CD4-positive, CD25-positive, alpha-beta regulatory T cell (primary cell): ENCODE measurements around the gene PTER. TPM values are rescaled to one million over a fixed set of nuclear protein-coding genes. Genes with fewer than 3 reads are reported as not detected.

Experiments used
- ATAC-seq, 2 donors: fragments of 150-1000 bp; cut with Tn5 transposase; one replicate each; pipeline ENCODE4 v1.10.0; 2021; ENCODE audit warnings: low read depth in 2 of 2, moderate number of reproducible peaks in 2 of 2, moderate library complexity in 1 of 2
- DNase-seq, 3 donors: peaks; one replicate each; pipeline versions ENCODE4 v3.0.0 to v3.0.0-alpha.2; 2012 to 2022; ENCODE audit warnings: mixed read lengths in 1 of 3
- H3K27ac ChIP-seq: one replicate; pipeline ENCODE4 v1.7.0; 2013; ENCODE audit warnings: mild to moderate bottlenecking, low read length; ENCODE audit not compliant: insufficient read depth, poor library complexity, severe bottlenecking
- H3K27me3 ChIP-seq: one replicate; pipeline ENCODE4 v1.7.0; 2013; ENCODE audit warnings: low read length; ENCODE audit not compliant: control insufficient read depth, insufficient read depth
- H3K36me3 ChIP-seq: one replicate; pipeline ENCODE4 v1.7.0; 2013; ENCODE audit warnings: mild to moderate bottlenecking, low read length, moderate library complexity; ENCODE audit not compliant: control insufficient read depth, insufficient read depth
- H3K4me1 ChIP-seq: 2 replicates; pipeline ENCODE4 v1.7.0; 2013; ENCODE audit warnings: mild to moderate bottlenecking, low read length; ENCODE audit not compliant: insufficient read depth, control insufficient read depth, poor library complexity, severe bottlenecking
- H3K4me3 ChIP-seq: one replicate; pipeline ENCODE4 v1.7.0; 2013; ENCODE audit warnings: low read depth, mild to moderate bottlenecking, low read length, moderate library complexity
- H3K9me3 ChIP-seq, 2 experiments: 1 replicate in 1 of 2; 2 replicates in 1 of 2; pipeline ENCODE4 v1.7.0; 2013; ENCODE audit warnings: low read length in 2 of 2, mild to moderate bottlenecking in 1 of 2, moderate library complexity in 1 of 2; ENCODE audit not compliant: control insufficient read depth in 2 of 2
- H3K27ac Mint-ChIP-seq, 3 donors: one replicate each; pipeline ENCODE4 v1.8.0; 2020 to 2022; ENCODE audit warnings: mild to moderate bottlenecking in 3 of 3, mixed read lengths in 3 of 3, moderate library complexity in 2 of 3
- H3K27me3 Mint-ChIP-seq: one replicate; pipeline ENCODE4 v1.8.0; 2022; ENCODE audit warnings: mild to moderate bottlenecking, mixed read lengths
- H3K36me3 Mint-ChIP-seq: one replicate; pipeline ENCODE4 v1.8.0; 2020; ENCODE audit warnings: mixed read lengths
- H3K4me1 Mint-ChIP-seq, 4 donors: one replicate each; pipeline ENCODE4 v1.8.0; 2020 to 2022; ENCODE audit warnings: mixed read lengths in 4 of 4, mild to moderate bottlenecking in 1 of 4
- H3K4me3 Mint-ChIP-seq, 4 donors: one replicate each; pipeline ENCODE4 v1.8.0; 2020 to 2022; ENCODE audit warnings: mild to moderate bottlenecking in 4 of 4, mixed read lengths in 4 of 4, moderate library complexity in 3 of 4
- H3K9me3 Mint-ChIP-seq, 7 donors: one replicate each; pipeline ENCODE4 v1.8.0; 2020 to 2022; ENCODE audit warnings: mixed read lengths in 7 of 7, mild to moderate bottlenecking in 3 of 7, moderate library complexity in 2 of 7
- polyA plus RNA-seq, 4 donors: library from polyadenylated mRNA; unstranded; fragments of 300-500 nt; fragmentation: Illumina TruSeq; gene quantifications; one replicate each; pipeline ENCODE4 v1.2.3, GENCODE V29; 2021
- total RNA-seq: library from RNA; stranded (reverse); gene quantifications from one replicate; pipeline ENCODE4 v1.2.3, GENCODE V29; 2022

Gene PTER
- total and polyA plus RNA-seq, 5 donors from 2014 or later: 17.8 to 38.4 (median 26.2) TPM

DNA sequence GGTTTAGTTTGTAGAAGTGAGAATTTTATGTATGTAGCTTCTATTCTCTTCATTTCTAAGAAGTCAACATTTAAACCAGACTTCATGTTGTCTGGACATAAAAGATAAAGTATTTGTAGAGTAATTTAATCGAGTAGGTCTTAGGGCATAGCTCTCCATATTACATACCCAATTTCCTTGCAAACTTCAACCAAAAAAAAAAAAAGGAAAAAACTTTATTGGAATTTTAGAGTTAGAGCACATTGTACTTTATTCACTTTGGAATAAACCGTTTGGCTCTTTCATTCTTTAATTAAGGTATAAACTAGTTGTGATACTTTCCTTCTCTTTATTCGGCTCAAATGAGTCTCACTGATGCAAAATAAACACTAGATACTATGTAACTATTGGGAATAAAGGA is 36.0 kb downstream of the PTER start:
- no peak for DNase-seq
- Histone ChIP-seq H3K36me3 (peaks cover 8% of the 10 kb centered on the region), H3K9me3 (no peaks in the 10 kb centered on the region), H3K27ac (no peak overlapping the region), H3K27me3 (no peaks in the 10 kb centered on the region), H3K4me3 (no peak overlapping the region), H3K4me1 (no peaks in the 10 kb centered on the region)
- H3K27me3 Mint-ChIP-seq: no peaks in the 10 kb centered on the region
- no peak for ATAC-seq
- no peak overlapping the region for H3K4me3 Mint-ChIP-seq
- peaks cover 15 to 35% (median 25%) of the 10 kb centered on the region in 4 donors for H3K4me1 Mint-ChIP-seq
- no peaks in the 10 kb centered on the region for H3K9me3 Mint-ChIP-seq
- H3K27ac Mint-ChIP-seq: no peak overlapping the region
- H3K36me3 Mint-ChIP-seq: peaks cover 24% of the 10 kb centered on the region

DNA sequence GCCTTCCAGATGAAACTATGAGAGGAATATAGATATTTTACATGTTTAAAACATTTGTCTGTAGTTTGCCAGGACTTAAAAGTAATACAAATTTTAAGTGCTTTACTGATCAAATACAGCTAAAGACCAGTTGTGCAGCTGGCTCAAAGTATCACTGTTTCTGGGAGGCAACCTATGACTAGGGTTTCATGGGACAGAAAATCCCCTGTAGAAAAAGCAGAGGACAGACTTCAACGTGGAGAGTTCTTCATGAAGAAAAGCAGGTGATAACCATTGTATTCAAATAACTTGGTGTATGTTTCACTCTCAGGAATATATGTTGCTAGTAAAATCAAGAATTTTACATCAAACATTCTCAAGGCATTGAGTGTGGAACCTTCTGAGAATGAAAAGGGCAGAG is 40.9 kb downstream of the PTER start:
- no peak for ATAC-seq
- Mint-ChIP-seq H3K4me3 (no peak overlapping the region), H3K4me1 (peaks cover 0 to 21% (median 13%) of the 10 kb centered on the region in 4 donors), H3K9me3 (no peaks in the 10 kb centered on the region), H3K27ac (no peak overlapping the region), H3K36me3 (peaks cover 8% of the 10 kb centered on the region), H3K27me3 (no peaks in the 10 kb centered on the region)
- Histone ChIP-seq H3K9me3 (no peaks in the 10 kb centered on the region), H3K27ac (no peak overlapping the region), H3K4me3 (no peak overlapping the region), H3K4me1 (no peaks in the 10 kb centered on the region), H3K36me3 (peaks cover 11% of the 10 kb centered on the region), H3K27me3 (no peaks in the 10 kb centered on the region)
- DNase-seq: no peak

DNA sequence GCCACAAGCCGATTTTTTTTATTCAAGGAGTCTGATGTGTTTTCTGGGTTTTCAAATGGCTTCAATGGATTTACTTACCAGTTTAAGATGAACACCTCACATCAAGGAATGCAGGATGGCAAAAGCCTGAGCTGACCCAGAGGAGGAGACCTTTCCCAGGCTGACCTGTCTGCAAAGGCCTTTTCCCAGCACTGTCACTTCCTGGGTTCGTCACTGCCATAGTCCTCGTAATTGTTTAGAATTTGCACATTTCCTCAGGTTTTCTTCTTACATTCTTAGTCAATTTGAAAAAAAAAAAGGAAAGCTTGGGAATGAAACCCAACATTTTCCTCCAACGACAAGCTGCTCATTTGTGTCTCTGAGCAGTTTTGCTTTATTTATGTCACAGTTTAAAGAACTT is 42.0 kb downstream of the PTER start:
- no peak for ATAC-seq
- no peak overlapping the region for H3K27ac Mint-ChIP-seq
- Histone ChIP-seq H3K27me3 (no peaks in the 10 kb centered on the region), H3K4me1 (no peaks in the 10 kb centered on the region), H3K27ac (no peak overlapping the region), H3K36me3 (peaks cover 11% of the 10 kb centered on the region), H3K4me3 (no peak overlapping the region), H3K9me3 (no peaks in the 10 kb centered on the region)
- H3K4me3 Mint-ChIP-seq: no peak overlapping the region
- H3K9me3 Mint-ChIP-seq: no peaks in the 10 kb centered on the region
- H3K4me1 Mint-ChIP-seq: peaks cover 5 to 26% (median 15%) of the 10 kb centered on the region in 4 donors
- no peak for DNase-seq
- no peaks in the 10 kb centered on the region for H3K27me3 Mint-ChIP-seq
- peaks cover 9% of the 10 kb centered on the region for H3K36me3 Mint-ChIP-seq

DNA sequence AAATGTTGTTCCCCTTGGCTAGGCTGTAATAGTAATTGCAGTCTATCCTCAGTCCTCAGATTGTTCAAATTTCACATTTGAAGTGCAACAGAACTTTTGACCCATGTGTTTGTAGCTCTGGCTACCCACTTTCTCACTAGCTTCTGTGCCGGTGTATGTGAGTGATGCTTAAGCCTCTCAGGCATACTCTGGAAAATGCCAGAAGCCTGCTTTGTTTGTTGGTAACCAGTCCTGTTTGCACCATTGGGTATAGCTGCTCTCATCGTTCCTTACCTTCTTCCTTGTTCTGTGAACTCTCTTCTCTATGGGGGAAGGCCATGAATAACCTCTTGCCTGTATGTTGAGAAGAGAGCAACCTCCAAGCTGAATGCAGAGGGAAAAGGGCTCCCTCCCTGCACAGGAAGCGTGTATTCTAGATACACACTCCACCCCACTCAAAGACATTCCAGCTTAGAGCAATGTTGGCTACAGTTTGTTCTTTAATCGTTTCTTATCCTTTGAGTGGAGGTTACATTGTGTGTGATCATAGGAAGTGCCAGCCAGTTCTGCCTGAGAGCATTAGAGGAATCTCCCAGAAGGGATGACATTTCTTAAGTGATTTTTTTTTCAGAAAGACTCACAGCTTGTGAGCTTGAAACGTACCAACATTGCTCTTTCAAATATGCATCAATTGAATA is 44.4 kb downstream of the PTER start:
- no peak for ATAC-seq
- Histone ChIP-seq H3K27me3 (no peaks in the 10 kb centered on the region), H3K36me3 (peaks cover 18% of the 10 kb centered on the region), H3K27ac (no peak overlapping the region), H3K4me3 (no peak overlapping the region), H3K9me3 (no peaks in the 10 kb centered on the region), H3K4me1 (no peaks in the 10 kb centered on the region)
- peak overlapping the region in 1 of 3 donors; percentile 45 for H3K27ac Mint-ChIP-seq
- H3K4me1 Mint-ChIP-seq: peaks cover 12 to 36% (median 17%) of the 10 kb centered on the region in 4 donors
- H3K36me3 Mint-ChIP-seq: peaks cover 25% of the 10 kb centered on the region
- H3K9me3 Mint-ChIP-seq: no peaks in the 10 kb centered on the region
- H3K4me3 Mint-ChIP-seq: peak overlapping the region in 1 of 4 donors; percentile 17
- no peaks in the 10 kb centered on the region for H3K27me3 Mint-ChIP-seq
- no peak for DNase-seq

DNA sequence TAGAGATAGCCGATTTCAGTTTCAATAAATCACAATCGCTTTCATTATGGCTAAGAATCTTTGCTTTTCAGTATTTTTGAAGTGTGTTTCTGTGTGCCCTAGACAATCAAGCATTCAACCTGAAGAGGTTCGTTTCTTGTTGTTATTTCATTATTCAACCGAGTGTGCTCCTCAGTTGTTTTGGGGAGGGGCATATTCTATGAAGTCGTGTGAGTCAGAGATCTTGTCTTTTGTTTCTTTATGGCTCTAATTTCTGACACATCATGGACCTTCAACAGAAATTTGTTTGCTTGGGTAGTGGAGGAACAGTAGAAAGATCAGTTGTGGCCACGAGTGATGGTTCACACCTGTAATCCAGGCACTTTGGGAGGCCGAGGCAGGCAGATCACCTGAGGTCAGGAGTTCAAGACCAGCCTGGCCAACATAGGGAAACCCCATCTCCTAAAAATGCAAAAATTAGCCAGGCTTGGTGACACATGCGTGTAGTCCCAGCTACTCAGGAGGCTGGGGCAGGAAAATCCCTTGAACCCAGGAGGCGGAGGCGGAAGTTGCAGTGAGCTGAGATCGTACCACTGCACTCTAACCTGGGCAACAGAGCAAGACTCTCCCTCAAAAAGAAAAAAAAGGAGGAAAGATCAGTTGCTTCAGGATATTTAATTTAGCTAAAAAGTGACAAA is 46.6 kb downstream of the PTER start:
- DNase-seq: peak in 1 of 3 donors; percentile 20
- H3K36me3 Mint-ChIP-seq: peaks cover 37% of the 10 kb centered on the region
- H3K27me3 ChIP-seq: no peaks in the 10 kb centered on the region
- H3K4me3 Mint-ChIP-seq: no peak overlapping the region
- no peak overlapping the region for H3K27ac ChIP-seq
- no peaks in the 10 kb centered on the region for H3K4me1 ChIP-seq
- H3K9me3 ChIP-seq: no peaks in the 10 kb centered on the region
- H3K36me3 ChIP-seq: peaks cover 27% of the 10 kb centered on the region
- no peaks in the 10 kb centered on the region for H3K27me3 Mint-ChIP-seq
- no peak for ATAC-seq
- no peak overlapping the region for H3K27ac Mint-ChIP-seq
- no peaks in the 10 kb centered on the region for H3K9me3 Mint-ChIP-seq
- H3K4me1 Mint-ChIP-seq: peaks cover 12 to 34% (median 19%) of the 10 kb centered on the region in 4 donors
- no peak overlapping the region for H3K4me3 ChIP-seq

DNA sequence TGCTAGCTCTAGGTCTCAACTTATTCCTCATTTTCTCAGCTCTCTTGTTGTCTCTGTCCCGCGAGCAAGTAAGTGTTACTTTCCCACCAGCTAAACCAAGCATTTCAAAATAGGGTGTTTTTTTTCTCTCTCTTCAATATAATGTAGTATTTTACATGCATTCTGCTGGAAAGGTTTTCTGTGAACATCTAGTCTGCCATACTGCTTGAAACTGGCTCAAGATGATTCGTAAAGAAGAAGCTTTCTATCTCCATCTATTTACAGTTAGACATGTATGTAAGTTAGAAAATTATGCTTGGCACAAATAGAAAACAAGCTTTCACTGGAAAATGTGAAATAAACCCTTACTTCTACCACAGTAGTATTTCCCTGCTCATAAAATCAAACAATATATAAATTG is 53.7 kb downstream of the PTER start:
- no peaks in the 10 kb centered on the region for H3K9me3 ChIP-seq
- no peak overlapping the region for H3K4me3 Mint-ChIP-seq
- no peaks in the 10 kb centered on the region for H3K4me1 ChIP-seq
- H3K36me3 ChIP-seq: peaks cover 34% of the 10 kb centered on the region
- no peak for DNase-seq
- H3K4me3 ChIP-seq: no peak overlapping the region
- H3K27me3 Mint-ChIP-seq: no peaks in the 10 kb centered on the region
- H3K9me3 Mint-ChIP-seq: no peaks in the 10 kb centered on the region
- peaks cover 3 to 21% (median 16%) of the 10 kb centered on the region in 4 donors for H3K4me1 Mint-ChIP-seq
- no peaks in the 10 kb centered on the region for H3K27me3 ChIP-seq
- peaks cover 53% of the 10 kb centered on the region for H3K36me3 Mint-ChIP-seq
- ATAC-seq: no peak
- H3K27ac Mint-ChIP-seq: peak overlapping the region in 1 of 3 donors; percentile 4
- no peak overlapping the region for H3K27ac ChIP-seq

DNA sequence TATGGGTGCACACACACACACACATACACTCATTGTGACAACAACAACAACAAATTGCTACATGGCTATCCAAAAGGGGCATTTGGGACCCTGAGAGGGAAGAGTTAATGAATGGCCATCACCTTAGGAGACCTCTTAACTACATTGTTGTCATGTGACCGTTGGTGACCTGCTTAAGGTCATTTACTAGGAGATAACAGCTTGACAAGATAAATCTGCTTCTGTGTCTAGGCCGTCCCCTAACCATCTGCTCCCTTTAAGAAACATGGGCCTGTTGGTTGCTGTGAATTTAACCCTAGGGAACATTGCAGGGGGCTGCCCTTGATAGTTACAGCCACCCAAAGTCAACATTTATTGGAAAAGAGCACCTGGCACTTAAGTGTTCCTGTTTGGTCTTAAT is 55.1 kb downstream of the PTER start:
- Histone ChIP-seq H3K4me3 (no peak overlapping the region), H3K27ac (no peak overlapping the region), H3K27me3 (no peaks in the 10 kb centered on the region), H3K36me3 (peaks cover 34% of the 10 kb centered on the region), H3K4me1 (no peaks in the 10 kb centered on the region), H3K9me3 (no peaks in the 10 kb centered on the region)
- H3K36me3 Mint-ChIP-seq: peaks cover 52% of the 10 kb centered on the region
- H3K27me3 Mint-ChIP-seq: no peaks in the 10 kb centered on the region
- H3K4me3 Mint-ChIP-seq: no peak overlapping the region
- H3K9me3 Mint-ChIP-seq: no peaks in the 10 kb centered on the region
- no peak for ATAC-seq
- peaks cover 0 to 25% (median 18%) of the 10 kb centered on the region in 4 donors for H3K4me1 Mint-ChIP-seq
- no peak overlapping the region for H3K27ac Mint-ChIP-seq
- DNase-seq: no peak
